Suprapubic skin (tissue), 4 donors: ENCODE data around the gene JUNB. TPM values are rescaled to one million over a fixed set of nuclear protein-coding genes. Genes with fewer than 3 reads are reported as not detected.
"Not testable (repeated sequence)": the region's sequence is repeated elsewhere in the genome, so short reads cannot be mapped to it uniquely, and the experiment has no call there.

Experiments used
- DNase-seq, 2 donors: peaks; one replicate each; pipeline ENCODE4 v3.0.0-alpha.2; 2019; ENCODE audit warnings: low spot score in 2 of 2
- H3K27ac ChIP-seq: fragments of 200-600 bp; sonication (generic); one replicate; pipeline ENCODE4 v1.5.1; 2019
- H3K27me3 ChIP-seq: fragments of 200-600 bp; sonication (generic); one replicate; pipeline ENCODE4 v1.5.1; 2019
- H3K36me3 ChIP-seq: fragments of 200-600 bp; sonication (generic); one replicate; pipeline ENCODE4 v1.5.1; 2019
- H3K4me1 ChIP-seq: fragments of 200-600 bp; sonication (generic); one replicate; pipeline ENCODE4 v1.5.1; 2019
- H3K4me3 ChIP-seq: fragments of 200-600 bp; sonication (generic); one replicate; pipeline ENCODE4 v1.5.1; 2019; ENCODE audit warnings: mild to moderate bottlenecking
- H3K9me3 ChIP-seq: fragments of 200-600 bp; sonication (generic); one replicate; pipeline ENCODE4 v1.5.1; 2019
- CTCF ChIP-seq, 2 donors: fragments of 200-600 bp in 1 of 2; fragments of 450-650 bp in 1 of 2; sonication (generic) in 1 of 2; IDR thresholded peaks; one replicate each; pipeline ENCODE4 v1.5.1; 2016 to 2019; ENCODE audit warnings: antibody characterized with exemption in 2 of 2, mild to moderate bottlenecking in 1 of 2, moderate library complexity in 1 of 2
- EP300 ChIP-seq: sonication (generic); formaldehyde crosslinking; IDR thresholded peaks from one replicate; pipeline ENCODE4 v1.6.1; 2017; ENCODE audit warnings: antibody characterized with exemption
- POLR2A ChIP-seq, 2 donors: fragments of 450-650 bp; IDR thresholded peaks; one replicate each; pipeline ENCODE4 v1.6.1; 2017; ENCODE audit warnings: antibody characterized with exemption in 2 of 2, mild to moderate bottlenecking in 2 of 2, moderate library complexity in 2 of 2
- POLR2AphosphoS5 ChIP-seq, 3 donors: sonication (generic); formaldehyde crosslinking; IDR thresholded peaks; one replicate each; pipeline ENCODE4 v1.6.1; 2017; ENCODE audit warnings: antibody characterized with exemption in 3 of 3
- WGBS: methylation state at CpG from one replicate; pipeline ENCODE4 v1.1.5; 2018; 5-methylcytosine and 5-hydroxymethylcytosine counted together
- total RNA-seq, 4 donors: library from RNA; depleted of rRNA; stranded (reverse); fragments of >200 nt; gene quantifications; one replicate each; pipeline ENCODE4 v1.1.0, GENCODE V29; 2016

The JUNB gene
- total RNA-seq, 4 donors from 2014 or later = 687 to 2,027 (median 1,088) TPM

GRCh38 chr19:12802267-12803106 lies 11.2 kb downstream of the JUNB start:
- peaks cover 41% of the 10 kb centered on the region for H3K4me1 ChIP-seq
- no peak for TF ChIP-seq EP300
- TF ChIP-seq POLR2AphosphoS5 (IDR thresholded peaks at IDR 0.05) = no peak
- TF ChIP-seq CTCF (IDR thresholded peaks at IDR 0.05) = no peak
- no peak for TF ChIP-seq POLR2A (IDR thresholded peaks at IDR 0.05)
- no peaks in the 10 kb centered on the region for H3K27me3 ChIP-seq
- peak overlapping the region; percentile 80 for H3K4me3 ChIP-seq
- H3K36me3 ChIP-seq = peaks cover 24% of the 10 kb centered on the region
- DNase-seq = peak in 1 of 2 donors; percentile 74
- 38% methylated on average over 22 of the region's 22 CpGs for WGBS
- peak overlapping the region; percentile 58 for H3K27ac ChIP-seq
- H3K9me3 ChIP-seq = no peaks in the 10 kb centered on the region

- no peak for TF ChIP-seq CTCF (IDR thresholded peaks at IDR 0.05)
- TF ChIP-seq POLR2A (IDR thresholded peaks at IDR 0.05) = no peak
- no peak for TF ChIP-seq EP300
- TF ChIP-seq POLR2AphosphoS5 (IDR thresholded peaks at IDR 0.05) = no peak
- no peaks in the 10 kb centered on the region for H3K9me3 ChIP-seq
- peaks cover 41% of the 10 kb centered on the region for H3K4me1 ChIP-seq
- no peak overlapping the region for H3K4me3 ChIP-seq
- no peak for DNase-seq
- peaks cover 11% of the 10 kb centered on the region for H3K36me3 ChIP-seq
- 95% methylated on average over 26 of the region's 26 CpGs for WGBS
- H3K27ac ChIP-seq = no peak overlapping the region
- H3K27me3 ChIP-seq = no peaks in the 10 kb centered on the region
Observed at GRCh38 chr19:12804051-12804450, 12.8 kb downstream of the JUNB start.

- peak; percentile 87 to 92 for DNase-seq
- Histone ChIP-seq H3K9me3 (no peaks in the 10 kb centered on the region), H3K4me1 (peaks cover 28% of the 10 kb centered on the region), H3K36me3 (peaks cover 14% of the 10 kb centered on the region), H3K27me3 (no peaks in the 10 kb centered on the region), H3K4me3 (peak within 1 kb of the TSS; percentile 58), H3K27ac (no peak within 1 kb of the TSS)
- TF ChIP-seq POLR2AphosphoS5 (IDR thresholded peaks at IDR 0.05) = peak in 1 of 3 donors; percentile 53
- TF ChIP-seq EP300 = no peak
- 19% methylated on average over 12 of the region's 66 CpGs for WGBS
Observed at GRCh38 chr19:12806242-12807081, 15.2 kb downstream of the JUNB start, which contains the start of gene RNASEH2A. RNASEH2A (plus strand) TSS chr19:12806584; CDS start chr19:12806674, 90 bp downstream.

- TF ChIP-seq EP300 (no peak), CTCF (IDR thresholded peaks at IDR 0.05) (no peak), POLR2A (IDR thresholded peaks at IDR 0.05) (no peak), POLR2AphosphoS5 (IDR thresholded peaks at IDR 0.05) (no peak)
- Histone ChIP-seq H3K4me1 (no peaks in the 10 kb centered on the region), H3K27ac (no peak overlapping the region), H3K27me3 (no peaks in the 10 kb centered on the region), H3K9me3 (no peaks in the 10 kb centered on the region), H3K4me3 (no peak overlapping the region), H3K36me3 (peaks cover 26% of the 10 kb centered on the region)
- 97% methylated on average over 7 of the region's 7 CpGs for WGBS
- DNase-seq = no peak
Observed at GRCh38 chr19:12815088-12815487, 23.8 kb downstream of the JUNB start.

- H3K4me3 ChIP-seq, H3K27ac ChIP-seq, H3K9me3 ChIP-seq, DNase-seq, H3K4me1 ChIP-seq, H3K27me3 ChIP-seq: not testable (repeated sequence)
- peaks cover 16% of the 10 kb centered on the region for H3K36me3 ChIP-seq
- 91% methylated on average over 6 of the region's 6 CpGs for WGBS
Observed at GRCh38 chr19:12817188-12817587, 25.9 kb downstream of the JUNB start.

GRCh38 chr19:12817810-12818209 lies 26.5 kb downstream of the JUNB start:
- not testable (repeated sequence) for H3K4me1 ChIP-seq, H3K9me3 ChIP-seq, H3K4me3 ChIP-seq, DNase-seq, H3K27me3 ChIP-seq, H3K27ac ChIP-seq
- 94% methylated on average over 11 of the region's 11 CpGs for WGBS
- H3K36me3 ChIP-seq = peaks cover 16% of the 10 kb centered on the region
